ENCODE results near the gene SOX2.

DNA sequence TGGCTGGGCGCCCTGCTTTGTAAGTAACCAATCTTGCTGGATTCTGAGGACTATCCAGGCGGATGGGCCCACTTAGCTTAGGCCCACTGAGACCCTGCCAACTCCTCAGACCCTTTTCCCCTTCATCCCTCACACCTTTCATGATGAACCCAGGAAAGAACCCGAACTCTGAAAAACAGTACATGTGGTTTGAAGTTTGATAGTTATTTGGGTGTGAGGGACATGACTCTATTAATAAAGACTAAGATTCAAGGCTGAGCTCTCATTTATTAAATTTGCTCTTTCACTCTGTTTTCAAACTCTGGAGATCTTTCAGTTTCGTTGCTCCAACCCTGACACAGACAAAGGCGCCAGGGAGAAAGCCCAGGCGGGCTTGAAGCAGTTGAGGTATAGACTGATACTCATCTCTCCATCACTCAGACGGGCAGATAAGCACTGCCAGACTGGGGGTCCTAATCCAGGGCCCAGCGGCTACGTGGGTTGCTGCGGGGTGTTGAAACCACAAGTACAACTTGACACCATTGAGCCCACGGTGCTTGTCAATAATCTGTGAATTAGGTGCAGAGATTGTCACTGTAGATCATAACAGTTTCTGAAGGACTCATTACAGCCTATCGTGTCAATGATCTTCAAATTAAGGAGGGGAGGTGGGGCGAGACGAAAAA lies 7.2 kb upstream of the SOX2 start:
- TF ChIP-seq ZNF263 (CRISPR knock-in tag; IDR thresholded peaks at IDR 0.05; ENCODE audit: low read depth), result no peak
- TF ChIP-seq TEAD4 (CRISPR knock-in tag; IDR thresholded peaks at IDR 0.05), result no peak
- TF ChIP-seq, protein P1, sequence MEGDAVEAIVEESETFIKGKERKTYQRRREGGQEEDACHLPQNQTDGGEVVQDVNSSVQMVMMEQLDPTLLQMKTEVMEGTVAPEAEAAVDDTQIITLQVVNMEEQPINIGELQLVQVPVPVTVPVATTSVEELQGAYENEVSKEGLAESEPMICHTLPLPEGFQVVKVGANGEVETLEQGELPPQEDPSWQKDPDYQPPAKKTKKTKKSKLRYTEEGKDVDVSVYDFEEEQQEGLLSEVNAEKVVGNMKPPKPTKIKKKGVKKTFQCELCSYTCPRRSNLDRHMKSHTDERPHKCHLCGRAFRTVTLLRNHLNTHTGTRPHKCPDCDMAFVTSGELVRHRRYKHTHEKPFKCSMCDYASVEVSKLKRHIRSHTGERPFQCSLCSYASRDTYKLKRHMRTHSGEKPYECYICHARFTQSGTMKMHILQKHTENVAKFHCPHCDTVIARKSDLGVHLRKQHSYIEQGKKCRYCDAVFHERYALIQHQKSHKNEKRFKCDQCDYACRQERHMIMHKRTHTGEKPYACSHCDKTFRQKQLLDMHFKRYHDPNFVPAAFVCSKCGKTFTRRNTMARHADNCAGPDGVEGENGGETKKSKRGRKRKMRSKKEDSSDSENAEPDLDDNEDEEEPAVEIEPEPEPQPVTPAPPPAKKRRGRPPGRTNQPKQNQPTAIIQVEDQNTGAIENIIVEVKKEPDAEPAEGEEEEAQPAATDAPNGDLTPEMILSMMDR (IDR thresholded peaks at IDR 0.05), result no peak
- no peak for TF ChIP-seq NFYB (CRISPR knock-in tag; conservative IDR thresholded peaks at IDR 0.05; ENCODE audit: low read depth)
- TF ChIP-seq NR1H2 (CRISPR knock-in tag; IDR thresholded peaks at IDR 0.05), result no peak
- TF ChIP-seq ZNF121 (CRISPR knock-in tag; IDR thresholded peaks at IDR 0.05), result no peak
- TF ChIP-seq, protein P2, sequence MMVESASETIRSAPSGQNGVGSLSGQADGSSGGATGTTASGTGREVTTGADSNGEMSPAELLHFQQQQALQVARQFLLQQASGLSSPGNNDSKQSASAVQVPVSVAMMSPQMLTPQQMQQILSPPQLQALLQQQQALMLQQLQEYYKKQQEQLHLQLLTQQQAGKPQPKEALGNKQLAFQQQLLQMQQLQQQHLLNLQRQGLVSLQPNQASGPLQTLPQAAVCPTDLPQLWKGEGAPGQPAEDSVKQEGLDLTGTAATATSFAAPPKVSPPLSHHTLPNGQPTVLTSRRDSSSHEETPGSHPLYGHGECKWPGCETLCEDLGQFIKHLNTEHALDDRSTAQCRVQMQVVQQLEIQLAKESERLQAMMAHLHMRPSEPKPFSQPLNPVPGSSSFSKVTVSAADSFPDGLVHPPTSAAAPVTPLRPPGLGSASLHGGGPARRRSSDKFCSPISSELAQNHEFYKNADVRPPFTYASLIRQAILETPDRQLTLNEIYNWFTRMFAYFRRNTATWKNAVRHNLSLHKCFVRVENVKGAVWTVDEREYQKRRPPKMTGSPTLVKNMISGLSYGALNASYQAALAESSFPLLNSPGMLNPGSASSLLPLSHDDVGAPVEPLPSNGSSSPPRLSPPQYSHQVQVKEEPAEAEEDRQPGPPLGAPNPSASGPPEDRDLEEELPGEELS (CRISPR knock-in tag; IDR thresholded peaks at IDR 0.05), result no peak
- no peak for TF ChIP-seq FOXK1 (CRISPR knock-in tag; IDR thresholded peaks at IDR 0.05)
- TF ChIP-seq MYBL2 (CRISPR knock-in tag; IDR thresholded peaks at IDR 0.05), result no peak
- TF ChIP-seq NR2C2 (CRISPR knock-in tag; IDR thresholded peaks at IDR 0.05), result no peak

Measured in WTC11 (cell line).